Measurements from ENCODE around the gene ZNF600.
"Not testable (repeated sequence)": the region's sequence is repeated elsewhere in the genome, so short reads cannot be mapped to it uniquely, and the experiment has no call there.

DNA sequence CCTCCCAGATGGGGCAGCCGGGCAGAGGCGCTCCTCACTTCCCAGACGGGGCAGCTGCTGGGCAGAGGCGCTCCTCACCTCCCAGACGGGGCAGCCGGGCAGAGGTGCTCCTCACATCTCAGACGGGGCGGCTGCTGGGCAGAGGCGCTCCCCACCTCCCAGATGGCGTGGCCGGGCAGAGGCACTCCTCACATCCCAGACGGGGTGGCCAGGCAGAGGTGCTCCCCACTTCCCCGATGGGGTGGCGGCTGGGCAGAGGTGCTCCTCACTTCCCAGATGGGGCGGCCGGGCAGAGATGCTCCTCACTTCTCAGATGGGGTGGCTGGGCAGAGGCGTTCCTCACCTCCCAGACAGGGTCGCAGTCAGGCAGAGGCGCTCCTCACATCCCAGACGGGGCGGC lies 66.0 kb downstream of the ZNF600 start:
- TF ChIP-seq, protein P1, sequence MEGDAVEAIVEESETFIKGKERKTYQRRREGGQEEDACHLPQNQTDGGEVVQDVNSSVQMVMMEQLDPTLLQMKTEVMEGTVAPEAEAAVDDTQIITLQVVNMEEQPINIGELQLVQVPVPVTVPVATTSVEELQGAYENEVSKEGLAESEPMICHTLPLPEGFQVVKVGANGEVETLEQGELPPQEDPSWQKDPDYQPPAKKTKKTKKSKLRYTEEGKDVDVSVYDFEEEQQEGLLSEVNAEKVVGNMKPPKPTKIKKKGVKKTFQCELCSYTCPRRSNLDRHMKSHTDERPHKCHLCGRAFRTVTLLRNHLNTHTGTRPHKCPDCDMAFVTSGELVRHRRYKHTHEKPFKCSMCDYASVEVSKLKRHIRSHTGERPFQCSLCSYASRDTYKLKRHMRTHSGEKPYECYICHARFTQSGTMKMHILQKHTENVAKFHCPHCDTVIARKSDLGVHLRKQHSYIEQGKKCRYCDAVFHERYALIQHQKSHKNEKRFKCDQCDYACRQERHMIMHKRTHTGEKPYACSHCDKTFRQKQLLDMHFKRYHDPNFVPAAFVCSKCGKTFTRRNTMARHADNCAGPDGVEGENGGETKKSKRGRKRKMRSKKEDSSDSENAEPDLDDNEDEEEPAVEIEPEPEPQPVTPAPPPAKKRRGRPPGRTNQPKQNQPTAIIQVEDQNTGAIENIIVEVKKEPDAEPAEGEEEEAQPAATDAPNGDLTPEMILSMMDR (IDR thresholded peaks at IDR 0.05; ENCODE audit: poor library complexity), result not testable (repeated sequence)
- TF ChIP-seq EZH2phosphoT487 (IDR thresholded peaks at IDR 0.05; ENCODE audit: low read depth, severe bottlenecking, unreplicated experiment); EZH2 (IDR thresholded peaks at IDR 0.05; ENCODE audit: borderline replicate concordance): not testable (repeated sequence)
